Psoas muscle (tissue), 8 donors: ENCODE results near the gene CFDP1. TPM values are rescaled to one million over a fixed set of nuclear protein-coding genes. Genes with fewer than 3 reads are reported as not detected.

ENCODE experiments used
- ATAC-seq, 4 donors: fragments of 200-7000 bp; cut with Tn5 transposase; one replicate each; pipeline ENCODE4 v1.9.1; 2020; ENCODE audit warnings: moderate library complexity in 3 of 4, mild to moderate bottlenecking in 2 of 4
- DNase-seq, 2 donors: peaks; one replicate each; pipeline ENCODE4 v3.0.0-alpha.2; 2020
- H3K27ac ChIP-seq: fragments of 200-600 bp; one replicate; pipeline ENCODE4 v1.8.0; 2022
- H3K27me3 ChIP-seq, 3 donors: fragments of 200-600 bp in 1 of 3; one replicate each; pipeline versions ENCODE4 v1.6.1 to v1.8.0; 2013 to 2022; ENCODE audit warnings: low read length in 2 of 3, mild to moderate bottlenecking in 2 of 3, moderate library complexity in 1 of 3; ENCODE audit not compliant: insufficient read depth in 3 of 3
- H3K36me3 ChIP-seq, 2 donors: fragments of 200-600 bp in 1 of 2; one replicate each; pipeline versions ENCODE4 v1.6.1 to v1.8.0; 2013 to 2022; ENCODE audit warnings: low read depth in 1 of 2, mild to moderate bottlenecking in 1 of 2, moderate library complexity in 1 of 2; ENCODE audit not compliant: insufficient read depth in 1 of 2
- H3K4me1 ChIP-seq: fragments of 200-600 bp; one replicate; pipeline ENCODE4 v1.8.0; 2022
- H3K4me3 ChIP-seq: fragments of 200-600 bp; one replicate; pipeline ENCODE4 v1.8.0; 2022; ENCODE audit warnings: mild to moderate bottlenecking
- H3K9me3 ChIP-seq: fragments of 200-600 bp; one replicate; pipeline ENCODE4 v1.8.0; 2022
- CTCF ChIP-seq: fragments of 200-600 bp; IDR thresholded peaks from one replicate; pipeline ENCODE4 v1.8.0; 2022; ENCODE audit warnings: antibody characterized with exemption
- WGBS, 3 donors: extraction: QIAGEN DNeasy Blood & Tissue Kit; methylation state at CpG; one replicate each; pipeline versions ENCODE4 v1.1.6 to v1.1.7; 2013; 5-methylcytosine and 5-hydroxymethylcytosine counted together
- intact Hi-C, 2 donors: fragments of 100-400 bp; cut with DNase I; formaldehyde crosslinking; loops; one replicate each; pipeline versions ENCODE4 v1.11.0 to v1.14.2; 2022
- polyA plus RNA-seq, 3 donors: library from polyadenylated mRNA; stranded (reverse); fragments of 200-250 nt; gene quantifications; one replicate each; pipeline ENCODE4 v1.2.3, GENCODE V29; 2013
- total RNA-seq, 4 donors: library from RNA; stranded (reverse); fragmentation: NEBNext Ultra II Directional in 2 of 4; extraction: Animal tissue kit (Norgen Biotek cat#: 25700) in 2 of 4; gene quantifications; one replicate each; pipeline versions ENCODE4 v1.2.1 to v1.2.4, GENCODE V29; 2021 to 2023
- donor health status: healthy with polysubstance abuse.
- donor health status: DM: no; HTN: no; CAD: no; lungs with moderate emphysema.
- donor health status: Bipolar disorder and iron deficiency.
- donor health status: healthy.
- donor health status: DM: yes; HTN: yes; CAD: no.
- donor health status: DM: no; HTN: no; CAD: no.
- donor health status: DM: no; HTN: no; CAD: no.
- donor health status: DM: yes; HTN: yes; CAD: no.

CFDP1 gene
- total and polyA plus RNA-seq, 7 donors, result 16.6 to 78.2 (median 21.9) TPM

GRCh38 chr16:75413951-75414350, 19.4 kb downstream of the CFDP1 start:
- no peak for TF ChIP-seq CTCF
- Histone ChIP-seq H3K27ac (no peak overlapping the region), H3K27me3 (no peaks in the 10 kb centered on the region), H3K4me1 (no peaks in the 10 kb centered on the region), H3K36me3 (peaks cover 6 to 49% of the 10 kb centered on the region in 2 donors), H3K9me3 (no peaks in the 10 kb centered on the region), H3K4me3 (no peak overlapping the region)
- intact Hi-C loops, result no loop called here
- ATAC-seq (no peak), DNase-seq (no peak)
- 94 to 96% (median 95%) methylated on average over 2 of the region's 2 CpGs for WGBS, 3 donors

GRCh38 chr16:75406943-75407342, 26.4 kb downstream of the CFDP1 start:
- TF ChIP-seq CTCF, result no peak
- H3K4me3 ChIP-seq, result no peak overlapping the region
- DNase-seq, result no peak
- WGBS, 3 donors, result 84 to 89% (median 86%) methylated on average over 4 of the region's 4 CpGs
- no peaks in the 10 kb centered on the region for H3K27me3 ChIP-seq
- H3K36me3 ChIP-seq, result peaks cover under 1 to 54% of the 10 kb centered on the region in 2 donors
- H3K27ac ChIP-seq, result no peak overlapping the region
- no peak for ATAC-seq
- intact Hi-C loops, result no loop called here
- H3K4me1 ChIP-seq, result peaks cover 13% of the 10 kb centered on the region
- H3K9me3 ChIP-seq, result no peaks in the 10 kb centered on the region

- H3K27me3 ChIP-seq, result no peaks in the 10 kb centered on the region
- intact Hi-C loops, result loop anchor here in 1 of 2 donors (5.0 kb wide), 1 partner anchor 206 kb away; no protein-coding TSS in a partner anchor
- WGBS, 3 donors, result 41 to 46% (median 43%) methylated on average over 3 of the region's 3 CpGs
- peak; percentile 54 for TF ChIP-seq CTCF
- H3K9me3 ChIP-seq, result no peaks in the 10 kb centered on the region
- DNase-seq (no peak), ATAC-seq (peak; percentile 24 to 70 (median 59))
- H3K4me1 ChIP-seq, result peaks cover 19% of the 10 kb centered on the region
- no peak overlapping the region for H3K4me3 ChIP-seq
- H3K36me3 ChIP-seq, result peaks cover 0 to 22% of the 10 kb centered on the region in 2 donors
- H3K27ac ChIP-seq, result peak overlapping the region; percentile 48
Measured at GRCh38 chr16:75402821-75403475, 30.4 kb downstream of the CFDP1 start.

- intact Hi-C loops, result loop anchor here in 1 of 2 donors (5.0 kb wide), 1 partner anchor 205 kb away; no protein-coding TSS in a partner anchor
- peaks cover 19% of the 10 kb centered on the region for H3K4me1 ChIP-seq
- 35 to 48% (median 42%) methylated on average over 2 of the region's 2 CpGs for WGBS, 3 donors
- TF ChIP-seq CTCF, result no peak
- no peak overlapping the region for H3K4me3 ChIP-seq
- peaks cover 0 to 17% of the 10 kb centered on the region in 2 donors for H3K36me3 ChIP-seq
- ATAC-seq (peak; percentile 54 to 81 (median 67)), DNase-seq (no peak)
- H3K27me3 ChIP-seq, result no peaks in the 10 kb centered on the region
- H3K9me3 ChIP-seq, result no peaks in the 10 kb centered on the region
- H3K27ac ChIP-seq, result peak overlapping the region; percentile 48
Measured at GRCh38 chr16:75402159-75402820, 31.0 kb downstream of the CFDP1 start.
